IMR-90 (cell line): ENCODE measurements around the gene CAMTA1.

Experiments
- CEBPB ChIP-seq: IDR thresholded peaks from 2 replicates; pipeline ENCODE4 v1.6.1; 2012; ENCODE audit warnings: low read depth, low read length, improper control_type of control experiment
- MAZ ChIP-seq: IDR thresholded peaks from 2 replicates; pipeline ENCODE4 v1.6.1; 2012; ENCODE audit warnings: low read depth, mild to moderate bottlenecking, low read length, improper control_type of control experiment, moderate library complexity, borderline replicate concordance
- POLR2A ChIP-seq: IDR thresholded peaks from 2 replicates; pipeline ENCODE4 v1.6.1; 2012; ENCODE audit warnings: mild to moderate bottlenecking, low read depth, low read length
- RAD21 ChIP-seq: IDR thresholded peaks from 2 replicates; pipeline ENCODE4 v1.6.1; 2012; ENCODE audit warnings: low read length, improper control_type of control experiment
- SMC3 ChIP-seq: fragments of 150-350 bp; IDR thresholded peaks from 2 replicates; pipeline ENCODE4 v1.6.1; 2016; ENCODE audit warnings: low read depth, mild to moderate bottlenecking, antibody characterized with exemption, low read length, moderate library complexity
- TF ChIP-seq, protein P1 (sequence below): conservative IDR thresholded peaks from 2 replicates; pipeline ENCODE4 v1.5.1; 2012; ENCODE audit warnings: mild to moderate bottlenecking, low read depth, low read length, improper control_type of control experiment

DNA sequence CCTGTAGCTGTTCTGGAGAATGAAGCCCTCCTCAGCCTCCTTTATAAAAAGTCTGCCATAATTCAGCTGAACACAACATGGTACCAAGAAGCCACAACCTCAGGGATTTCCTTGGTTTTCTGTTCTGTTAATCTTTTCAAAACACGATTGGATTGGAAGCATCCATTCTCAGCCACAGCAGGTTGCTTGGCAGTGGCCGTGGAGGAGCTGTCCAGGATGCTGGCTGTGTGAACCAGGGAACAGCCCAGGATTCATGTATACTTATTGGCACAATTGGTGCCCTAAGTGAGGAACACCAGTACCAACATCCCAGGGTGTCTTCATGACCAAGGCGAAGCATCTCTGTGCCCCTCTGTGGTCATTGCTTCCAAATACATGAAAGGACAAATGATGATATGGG is 393.5 kb downstream of the CAMTA1 start:
- no peak for TF ChIP-seq SMC3
- TF ChIP-seq CEBPB = no peak
- TF ChIP-seq, protein P1, sequence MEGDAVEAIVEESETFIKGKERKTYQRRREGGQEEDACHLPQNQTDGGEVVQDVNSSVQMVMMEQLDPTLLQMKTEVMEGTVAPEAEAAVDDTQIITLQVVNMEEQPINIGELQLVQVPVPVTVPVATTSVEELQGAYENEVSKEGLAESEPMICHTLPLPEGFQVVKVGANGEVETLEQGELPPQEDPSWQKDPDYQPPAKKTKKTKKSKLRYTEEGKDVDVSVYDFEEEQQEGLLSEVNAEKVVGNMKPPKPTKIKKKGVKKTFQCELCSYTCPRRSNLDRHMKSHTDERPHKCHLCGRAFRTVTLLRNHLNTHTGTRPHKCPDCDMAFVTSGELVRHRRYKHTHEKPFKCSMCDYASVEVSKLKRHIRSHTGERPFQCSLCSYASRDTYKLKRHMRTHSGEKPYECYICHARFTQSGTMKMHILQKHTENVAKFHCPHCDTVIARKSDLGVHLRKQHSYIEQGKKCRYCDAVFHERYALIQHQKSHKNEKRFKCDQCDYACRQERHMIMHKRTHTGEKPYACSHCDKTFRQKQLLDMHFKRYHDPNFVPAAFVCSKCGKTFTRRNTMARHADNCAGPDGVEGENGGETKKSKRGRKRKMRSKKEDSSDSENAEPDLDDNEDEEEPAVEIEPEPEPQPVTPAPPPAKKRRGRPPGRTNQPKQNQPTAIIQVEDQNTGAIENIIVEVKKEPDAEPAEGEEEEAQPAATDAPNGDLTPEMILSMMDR = no peak
- TF ChIP-seq RAD21 = no peak
- TF ChIP-seq MAZ = no peak
- no peak for TF ChIP-seq POLR2A
